ENCODE measurements around the gene CAP1. TPM values are rescaled to one million over a fixed set of nuclear protein-coding genes. Genes with fewer than 3 reads are reported as not detected.

Gene CAP1
- total RNA-seq, 1 experiment from 2014 or later = 255 TPM

GRCh38 chr1:40056519-40057309, 16.2 kb downstream of the CAP1 start:
- H2AK5ac ChIP-seq (ENCODE audit: insufficient read length, low read length) = no peak overlapping the region
- no peak overlapping the region for H3K4me2 ChIP-seq (ENCODE audit: insufficient read depth, insufficient read length, low read length)
- H3K23ac ChIP-seq (ENCODE audit: insufficient read length, low read depth, low read length) = no peak overlapping the region
- no CpG with 5 or more reads among the region's 5 CpGs for WGBS (ENCODE audit: extremely low coverage, insufficient read length, low lambda C conversion rate)
- no peak overlapping the region for H3K18ac ChIP-seq (ENCODE audit: insufficient read length, low read depth, low read length)
- H3K27ac ChIP-seq (ENCODE audit: insufficient read length, low read depth, low read length) = no peak overlapping the region
- Mint-ChIP-seq H3K4me3 (no peak overlapping the region), H3K27ac (peak overlapping the region in 2 of 3 experiments; percentile 24 to 75; a peak in 2 of 7 replicates), H3K36me3 (ENCODE audit: insufficient read depth in 1 of 3, low read depth in 3 of 3) (peaks cover 15 to 29% (median 17%) of the 10 kb centered on the region in 3 experiments), H3K9me3 (no peaks in the 10 kb centered on the region), H3K4me1 (peaks cover 25 to 26% of the 10 kb centered on the region in 2 experiments), H3K27me3 (ENCODE audit: low read depth) (no peaks in the 10 kb centered on the region)
- H3K14ac ChIP-seq (ENCODE audit: insufficient read depth, low read length) = no peak overlapping the region
- H2BK5ac ChIP-seq (ENCODE audit: insufficient read length, low read length) = no peak overlapping the region
- peaks cover 9% of the 10 kb centered on the region; the same call in 1 of the 2 replicates for H3K79me2 ChIP-seq (ENCODE audit: insufficient read depth, low read length)
- H3K56ac ChIP-seq (ENCODE audit: insufficient read length, low read depth, low read length) = no peak overlapping the region
- no peaks in the 10 kb centered on the region for H3K9me3 ChIP-seq (ENCODE audit: control insufficient read depth, low read depth, low read length)
- H3K4me1 ChIP-seq (ENCODE audit: insufficient read depth, low read length) = peaks cover 4% of the 10 kb centered on the region; the same call in 1 of the 2 replicates
- H2BK12ac ChIP-seq (ENCODE audit: insufficient read length, low read depth, low read length) = no peak overlapping the region
- H4K91ac ChIP-seq (ENCODE audit: insufficient read length, low read depth, low read length) = no peak overlapping the region
- H4K8ac ChIP-seq (replicated peaks; ENCODE audit: insufficient read length, low read depth, low read length) = no peak overlapping the region
- H3K4ac ChIP-seq (ENCODE audit: low read depth, low read length) = no peak overlapping the region
- no peaks in the 10 kb centered on the region for H3K23me2 ChIP-seq (ENCODE audit: insufficient read length, low read depth, low read length, poor library complexity, severe bottlenecking)
- no peak for DNase-seq
- H2AFZ ChIP-seq (ENCODE audit: low read length) = no peak overlapping the region
- no peak overlapping the region for H2BK120ac ChIP-seq (ENCODE audit: low read depth, low read length, poor library complexity, severe bottlenecking)
- no peak for TF ChIP-seq CTCF (conservative IDR thresholded peaks at IDR 0.05)
- H2BK15ac ChIP-seq (ENCODE audit: low read depth, low read length) = no peak overlapping the region
- no peak overlapping the region for H4K5ac ChIP-seq (ENCODE audit: insufficient read length, low read depth, low read length)
- peaks cover 6% of the 10 kb centered on the region for H3K79me1 ChIP-seq (ENCODE audit: insufficient read depth, low read depth, low read length, poor library complexity, severe bottlenecking)
- H3K27me3 ChIP-seq (ENCODE audit: insufficient read depth, low read length) = no peaks in the 10 kb centered on the region
- no peaks in the 10 kb centered on the region for H4K20me1 ChIP-seq (ENCODE audit: control insufficient read depth, insufficient read depth, insufficient read length)
- no peak overlapping the region for H3K9ac ChIP-seq (ENCODE audit: extremely low read depth, insufficient read length, low read length)
- no peak overlapping the region for H2BK20ac ChIP-seq (ENCODE audit: low read depth, low read length, poor library complexity, severe bottlenecking)
- H3T11ph ChIP-seq (ENCODE audit: low read length) = no peak overlapping the region
